Stomach (tissue), 4 donors: ENCODE results near the gene MUC5AC.

Source experiments
- POLR2A ChIP-seq, 4 donors: fragments of 450-650 bp; IDR thresholded peaks; one replicate each; pipeline ENCODE4 v1.6.1; 2016; ENCODE audit warnings: antibody characterized with exemption in 4 of 4, control low read depth in 2 of 4, mild to moderate bottlenecking in 1 of 4, moderate library complexity in 1 of 4
- POLR2AphosphoS5 ChIP-seq, 3 donors: sonication (generic); formaldehyde crosslinking; IDR thresholded peaks; one replicate each; pipeline ENCODE4 v1.6.1; 2016; ENCODE audit warnings: antibody characterized with exemption in 3 of 3
- TF ChIP-seq, protein P1 (sequence below), 7 experiments: fragments of 450-650 bp in 4 of 7; fragments of 200-600 bp in 3 of 7; sonication (generic) in 3 of 7; IDR thresholded peaks; one replicate each; pipeline ENCODE4 v1.5.1; 2016 to 2019; ENCODE audit warnings: antibody characterized with exemption in 7 of 7, control low read depth in 2 of 7, mild to moderate bottlenecking in 1 of 7

DNA sequence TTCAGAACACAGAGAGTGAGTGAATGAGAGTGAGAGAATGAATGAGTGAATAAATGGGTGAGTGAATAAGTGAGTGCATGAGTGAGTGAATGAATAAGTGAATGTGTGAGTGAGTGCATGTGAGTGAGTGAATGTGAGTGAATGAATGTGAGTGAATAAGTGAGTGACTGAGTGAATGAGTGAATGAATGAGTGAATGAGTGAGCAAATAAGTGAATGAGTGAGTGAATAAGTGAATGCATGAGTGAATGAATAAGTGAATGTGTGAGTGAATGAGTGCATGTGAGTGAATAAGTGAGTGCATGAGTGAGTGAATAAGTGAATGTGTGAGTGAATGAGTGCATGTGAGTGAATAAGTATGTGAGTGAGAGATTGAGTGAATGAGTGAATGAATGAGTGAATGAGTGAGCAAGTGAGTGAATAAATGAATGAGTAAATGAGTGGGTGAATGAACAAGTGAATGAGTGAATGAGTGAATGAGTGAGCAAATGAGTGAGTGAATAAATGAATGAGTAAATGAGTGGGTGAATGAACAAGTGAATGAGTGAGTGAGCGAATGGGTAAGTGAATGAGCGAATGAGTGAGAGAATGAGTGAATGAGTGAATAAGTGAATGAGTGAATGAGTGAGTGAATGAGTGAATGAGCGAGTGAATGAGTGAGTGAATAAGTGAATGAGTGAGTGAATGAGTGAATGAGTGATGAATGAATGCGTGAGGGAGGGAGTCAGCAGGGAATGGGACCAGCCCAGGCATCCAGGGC, 43.8 kb downstream of the MUC5AC start:
- TF ChIP-seq POLR2A (IDR thresholded peaks at IDR 0.05) (no peak), POLR2AphosphoS5 (IDR thresholded peaks at IDR 0.05) (peak in 2 of 3 donors; percentile 3 to 21)
- TF ChIP-seq, protein P1, sequence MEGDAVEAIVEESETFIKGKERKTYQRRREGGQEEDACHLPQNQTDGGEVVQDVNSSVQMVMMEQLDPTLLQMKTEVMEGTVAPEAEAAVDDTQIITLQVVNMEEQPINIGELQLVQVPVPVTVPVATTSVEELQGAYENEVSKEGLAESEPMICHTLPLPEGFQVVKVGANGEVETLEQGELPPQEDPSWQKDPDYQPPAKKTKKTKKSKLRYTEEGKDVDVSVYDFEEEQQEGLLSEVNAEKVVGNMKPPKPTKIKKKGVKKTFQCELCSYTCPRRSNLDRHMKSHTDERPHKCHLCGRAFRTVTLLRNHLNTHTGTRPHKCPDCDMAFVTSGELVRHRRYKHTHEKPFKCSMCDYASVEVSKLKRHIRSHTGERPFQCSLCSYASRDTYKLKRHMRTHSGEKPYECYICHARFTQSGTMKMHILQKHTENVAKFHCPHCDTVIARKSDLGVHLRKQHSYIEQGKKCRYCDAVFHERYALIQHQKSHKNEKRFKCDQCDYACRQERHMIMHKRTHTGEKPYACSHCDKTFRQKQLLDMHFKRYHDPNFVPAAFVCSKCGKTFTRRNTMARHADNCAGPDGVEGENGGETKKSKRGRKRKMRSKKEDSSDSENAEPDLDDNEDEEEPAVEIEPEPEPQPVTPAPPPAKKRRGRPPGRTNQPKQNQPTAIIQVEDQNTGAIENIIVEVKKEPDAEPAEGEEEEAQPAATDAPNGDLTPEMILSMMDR (IDR thresholded peaks at IDR 0.05) = no peak
